Activated CD4-positive, CD25-positive, alpha-beta regulatory T cell treated with anti-CD3 and anti-CD28 coated beads, Interleukin-2, amount 50 U/mL, for 72 hours (primary cell): ENCODE results near the gene CCDC124.
"Not testable (repeated sequence)": the region's sequence is repeated elsewhere in the genome, so short reads cannot be mapped to it uniquely, and the experiment has no call there.

Source experiments
- DNase-seq: peaks from one replicate; pipeline ENCODE4 v3.0.0; 2021

CCDC124 gene

GRCh38 chr19:17932485-17933338 is at the start of gene CCDC124:
Gene CCDC124 (plus strand): TSS chr19:17933015. CDS start chr19:17936421, 3,406 bp downstream.
- DNase-seq: peak; percentile 91

GRCh38 chr19:17883627-17884410 is 49.0 kb upstream of the CCDC124 start:
- DNase-seq: no peak

DNA sequence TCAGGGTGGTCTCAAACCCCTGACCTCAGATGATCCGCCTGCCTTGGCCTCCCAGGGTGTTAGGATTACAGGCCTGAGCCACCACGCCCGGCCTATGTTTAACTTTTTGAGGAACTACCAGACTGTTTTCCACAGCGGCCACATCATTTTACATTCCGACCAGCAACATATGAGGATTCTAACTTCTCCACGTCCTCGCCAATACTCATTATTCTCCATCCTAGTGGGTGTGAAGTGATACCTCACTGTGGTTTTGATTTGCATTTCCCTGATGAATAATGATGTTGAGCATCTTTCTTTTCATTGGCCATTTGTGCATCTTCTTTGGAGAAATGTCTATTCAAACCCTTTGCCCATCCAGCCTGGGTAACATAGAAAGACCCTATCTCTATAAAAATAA is 46.3 kb upstream of the CCDC124 start:
- DNase-seq: no peak

- not testable (repeated sequence) for DNase-seq
These were observed 45.6 kb upstream of the CCDC124 start for GRCh38 chr19:17887221-17887620.

- no peak for DNase-seq
These were observed 44.6 kb upstream of the CCDC124 start for GRCh38 chr19:17888260-17888659.

DNA sequence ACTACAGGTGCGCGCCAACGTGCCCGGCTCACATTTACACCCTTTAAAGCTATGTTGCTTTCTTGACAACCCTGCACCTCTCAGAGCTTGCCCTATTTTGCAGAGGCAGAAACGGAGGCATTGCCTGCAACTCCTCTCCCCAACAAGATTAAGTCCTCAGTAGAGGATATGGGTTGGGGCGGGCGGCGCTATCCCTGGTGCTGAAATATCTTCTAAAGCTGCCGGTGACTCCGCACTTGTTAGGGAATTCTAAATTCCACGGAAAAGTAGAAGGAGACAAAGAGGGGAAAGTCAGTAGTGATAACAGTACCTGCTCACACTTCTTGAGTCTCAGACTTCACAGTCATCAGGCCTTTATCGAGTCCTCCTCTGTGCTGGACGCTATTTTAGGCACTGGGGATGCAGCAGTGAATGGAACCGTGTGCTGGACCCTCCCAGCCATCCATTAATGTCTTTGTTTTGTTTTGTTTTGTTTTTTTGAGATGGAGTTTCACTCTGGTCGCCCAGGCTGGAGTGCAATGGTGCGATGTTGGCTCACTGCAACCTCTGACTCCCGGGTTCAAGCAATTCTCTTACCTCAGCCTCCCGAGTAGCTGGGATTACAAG is 43.1 kb upstream of the CCDC124 start:
- no peak for DNase-seq

DNA sequence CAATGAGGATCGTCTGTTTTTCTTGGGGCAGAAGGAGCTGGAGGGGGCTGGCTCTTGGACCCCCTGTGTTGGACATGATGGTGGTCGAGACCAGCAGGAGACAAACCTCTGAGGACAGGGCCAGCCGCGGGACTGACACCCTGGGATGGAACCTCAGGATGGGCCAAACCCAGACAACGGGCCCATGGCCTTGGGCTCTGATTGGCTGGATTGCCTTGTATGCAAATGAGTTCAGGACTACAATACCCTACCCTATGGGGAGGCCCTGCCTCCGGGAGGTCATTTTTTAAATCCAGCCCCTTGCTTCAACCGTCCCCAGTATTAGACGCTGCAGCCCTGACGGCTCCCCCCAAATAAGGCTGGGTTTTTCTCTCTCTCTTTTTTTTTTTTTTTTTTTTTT is 39.0 kb upstream of the CCDC124 start:
- no peak for DNase-seq

DNA sequence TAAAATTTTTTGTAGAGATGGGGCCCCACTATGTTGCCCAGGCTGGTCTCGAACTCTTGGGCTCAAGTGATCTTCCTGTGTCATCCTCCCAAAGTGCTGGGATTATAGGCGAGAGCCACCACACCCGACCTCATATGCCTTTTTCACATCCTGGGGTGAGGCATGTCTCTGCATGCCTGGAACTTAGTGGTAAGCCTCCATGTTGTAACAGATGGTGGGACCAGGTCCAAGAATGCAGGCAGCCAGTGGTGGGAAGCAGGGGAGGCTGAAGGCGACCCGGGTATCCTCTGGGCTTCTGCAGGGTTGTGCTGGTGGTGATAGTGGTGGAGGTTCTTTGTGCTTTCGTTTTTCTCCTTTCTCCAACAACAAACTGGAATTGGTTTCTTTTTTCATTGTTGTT is 30.1 kb upstream of the CCDC124 start:
- no peak for DNase-seq

DNA sequence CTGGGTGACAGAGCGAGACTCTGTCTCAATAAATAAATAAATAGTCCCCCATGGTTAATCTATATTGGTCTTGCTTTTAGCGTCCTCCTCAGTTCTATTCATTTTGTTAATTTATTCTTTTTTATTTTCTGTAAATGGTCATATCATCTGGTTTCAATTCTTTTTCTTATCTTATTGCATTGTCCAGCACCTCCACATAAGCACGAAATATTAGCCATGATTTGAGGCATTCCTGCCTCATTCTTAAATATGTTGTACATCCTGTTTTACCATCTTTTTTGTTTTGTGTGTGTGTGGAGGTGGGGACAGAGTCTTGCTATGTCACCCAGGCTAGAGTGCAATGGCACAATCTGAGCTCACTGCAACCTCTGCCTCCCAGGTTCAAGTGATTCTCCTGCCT is 24.6 kb upstream of the CCDC124 start:
- DNase-seq: no peak

DNA sequence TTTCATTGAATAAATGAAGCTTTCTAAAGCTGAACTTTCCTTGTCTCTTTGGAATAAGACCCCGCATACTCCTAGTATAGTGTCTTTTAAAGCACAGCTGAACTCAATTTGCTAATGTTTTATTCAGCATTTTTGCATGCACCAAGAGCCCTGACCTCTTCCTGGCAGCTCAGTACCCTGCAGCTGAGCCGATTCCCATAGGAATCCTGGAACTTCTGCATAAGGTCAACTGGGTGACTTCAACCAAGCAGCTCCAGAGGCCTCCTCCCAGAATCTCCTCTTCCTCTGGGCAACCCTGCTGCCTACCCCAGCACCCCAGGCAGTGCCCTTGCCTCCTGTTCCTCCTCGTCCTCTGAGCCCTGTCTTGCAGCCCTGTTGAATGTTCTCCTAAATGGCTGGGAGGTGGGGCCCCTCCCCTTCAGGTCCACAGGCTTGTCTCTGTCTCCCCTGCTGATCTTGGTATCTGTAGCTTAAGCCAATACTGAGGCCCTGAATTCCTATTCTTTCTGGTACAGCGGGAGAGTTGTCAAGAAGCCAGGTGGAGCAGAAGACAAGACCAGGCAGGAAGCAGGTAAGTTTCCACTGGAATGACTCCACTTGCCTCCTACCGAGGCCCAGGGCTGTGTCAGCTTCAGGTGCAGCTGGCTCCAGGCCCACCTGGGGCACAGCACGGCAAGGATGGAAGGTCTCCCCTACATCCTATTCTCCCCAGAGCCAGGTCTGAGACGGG is 23.6 kb upstream of the CCDC124 start:
- no peak for DNase-seq

DNA sequence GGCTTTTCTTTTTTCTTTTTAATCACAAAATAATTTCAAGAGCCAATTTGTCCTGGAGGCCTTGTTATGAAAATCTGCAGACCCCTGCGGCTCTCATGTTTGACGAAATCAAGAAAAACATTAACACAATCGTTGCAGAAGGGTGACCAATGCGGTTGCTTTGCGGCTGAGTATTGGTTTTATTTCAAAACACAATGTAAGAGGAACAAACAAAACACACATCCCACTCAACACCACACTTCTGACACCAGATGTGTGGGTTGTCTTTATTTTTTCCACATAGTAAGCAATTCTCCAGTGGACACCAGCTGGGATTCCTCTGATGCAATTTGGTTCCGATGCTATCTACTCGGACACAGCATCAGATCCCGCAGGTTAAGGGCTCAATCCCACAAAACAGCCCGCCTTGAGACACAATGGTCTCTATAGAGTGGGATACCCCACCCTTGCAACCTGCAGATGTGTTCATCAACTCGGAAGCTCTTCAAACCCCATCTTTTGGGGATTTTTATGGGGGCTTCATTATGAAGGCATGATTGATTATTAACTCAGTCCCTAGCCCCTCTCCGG is 21.9 kb upstream of the CCDC124 start:
- DNase-seq: no peak

DNA sequence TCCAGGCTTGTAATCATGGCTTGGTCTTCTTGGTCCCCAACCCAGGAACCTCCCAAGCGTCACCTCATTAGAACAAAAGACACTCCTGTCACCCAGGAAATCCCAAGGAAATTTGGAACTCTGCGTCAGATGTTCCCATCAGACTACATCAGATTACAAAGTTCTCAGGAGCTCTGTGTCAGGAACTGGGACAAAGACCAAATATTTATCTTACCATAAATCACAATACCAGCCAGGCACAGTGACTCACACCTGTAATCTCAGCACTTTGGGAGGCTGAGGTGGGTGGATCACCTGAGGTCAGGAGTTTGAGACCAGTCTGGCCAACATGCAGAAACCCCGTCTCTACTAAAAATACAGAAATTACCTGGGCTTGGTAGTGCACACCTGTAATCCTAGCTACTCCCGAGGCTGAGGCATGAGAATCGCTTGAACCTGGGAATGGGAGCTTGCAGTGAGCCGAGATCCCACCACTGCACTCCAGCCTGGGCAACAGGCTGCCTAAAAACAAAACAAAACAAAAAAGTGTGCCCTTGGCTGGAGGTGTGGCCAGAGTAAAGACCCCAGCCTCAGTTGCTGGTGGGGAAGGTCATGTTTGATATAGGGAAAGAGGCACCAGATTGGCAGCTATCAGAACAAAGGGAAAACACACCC is 16.7 kb upstream of the CCDC124 start:
- DNase-seq: no peak

DNA sequence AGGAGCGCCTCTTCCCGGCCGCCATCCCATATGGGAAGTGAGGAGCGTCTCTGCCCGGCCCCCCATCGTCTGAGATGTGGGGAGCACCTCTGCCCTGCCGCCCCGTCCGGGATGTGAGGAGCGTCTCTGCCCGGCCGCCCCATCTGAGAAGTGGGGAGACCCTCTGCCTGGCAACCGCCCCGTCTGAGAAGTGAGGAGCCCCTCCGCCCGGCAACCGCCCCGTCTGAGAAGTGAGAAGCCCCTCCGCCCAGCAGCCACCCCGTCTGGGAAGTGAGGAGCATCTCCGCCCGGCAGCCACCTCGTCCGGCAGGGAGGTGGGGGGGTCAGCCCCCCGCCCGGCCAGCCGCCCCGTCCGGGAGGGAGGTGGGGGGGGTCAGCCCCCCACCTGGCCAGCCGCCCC is 14.7 kb upstream of the CCDC124 start:
- DNase-seq: not testable (repeated sequence)

- DNase-seq: not testable (repeated sequence)
These were observed 13.7 kb upstream of the CCDC124 start for GRCh38 chr19:17919122-17919521.

GRCh38 chr19:17920527-17920926 is 12.3 kb upstream of the CCDC124 start:
- no peak for DNase-seq

DNA sequence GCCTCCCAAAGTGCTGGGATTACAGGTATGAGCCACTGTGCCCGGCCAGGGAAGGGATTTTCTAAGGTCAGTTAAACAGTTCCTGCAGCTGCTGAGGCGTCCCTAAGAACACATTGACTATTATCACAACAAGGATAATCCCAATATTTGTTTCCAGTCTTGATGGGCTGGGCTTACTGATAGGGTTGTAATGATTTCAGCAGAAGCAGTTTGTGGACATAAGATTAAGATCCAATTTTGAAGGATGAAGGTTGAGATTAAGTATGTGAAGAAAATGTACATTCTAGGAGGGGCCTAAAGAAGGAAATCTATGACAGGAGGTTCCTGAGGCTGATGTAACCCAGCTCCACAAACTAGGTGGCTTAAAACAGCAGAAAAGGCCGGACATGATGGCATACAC is 10.7 kb upstream of the CCDC124 start:
- no peak for DNase-seq

DNA sequence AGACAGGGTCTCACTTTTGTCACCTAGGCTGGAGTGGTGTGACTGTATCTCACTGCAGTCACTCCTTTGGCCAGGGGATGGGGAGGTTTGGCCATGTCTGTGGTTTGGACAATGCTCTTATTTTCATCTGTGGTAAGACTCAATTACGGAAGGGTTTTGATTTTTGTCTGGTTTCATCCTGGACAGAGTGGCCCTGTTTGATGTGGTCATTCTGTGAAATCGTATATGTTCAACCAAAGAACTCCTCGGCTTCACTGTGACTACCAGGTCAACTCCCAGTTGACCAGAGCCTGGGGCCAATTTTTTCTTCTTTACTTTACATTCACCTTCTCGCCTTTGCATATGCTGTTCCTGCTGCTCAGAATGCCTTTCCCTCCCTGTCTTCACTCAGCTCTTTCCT is 6.8 kb upstream of the CCDC124 start:
- DNase-seq: no peak

GRCh38 chr19:17929056-17929455 is 3.8 kb upstream of the CCDC124 start:
- DNase-seq: no peak

DNA sequence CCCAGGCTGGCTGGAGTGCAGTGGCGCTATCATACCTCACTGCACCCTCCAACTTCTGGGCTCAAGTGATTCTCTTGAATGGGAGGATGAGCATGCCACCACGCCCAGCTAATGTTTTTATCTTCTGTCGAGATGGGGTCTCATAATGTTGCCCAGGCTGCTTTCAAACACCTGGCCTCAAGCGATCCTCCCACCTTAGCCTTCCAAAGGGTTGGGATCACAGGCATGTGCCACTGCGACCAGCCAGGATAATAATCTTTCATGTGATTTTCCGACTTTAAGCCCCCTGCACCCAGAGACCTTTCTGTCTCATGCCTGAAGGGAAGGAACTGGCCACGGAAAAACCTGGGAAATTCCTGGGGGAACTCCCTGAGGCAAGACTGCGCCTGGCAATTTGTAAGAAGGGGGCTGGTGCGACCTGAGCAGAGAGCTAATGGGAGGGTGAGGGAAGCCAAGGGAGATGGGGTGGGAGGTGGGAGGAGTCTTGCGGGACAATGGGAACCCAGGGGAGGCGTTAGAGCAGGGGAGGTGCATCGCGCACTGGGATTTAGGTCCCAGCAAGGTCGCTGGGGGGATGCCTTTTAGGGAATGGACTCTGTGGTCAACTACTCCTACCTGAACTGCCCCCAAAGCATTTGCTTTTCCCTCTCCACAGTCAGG is 1.2 kb upstream of the CCDC124 start:
- DNase-seq: no peak

DNA sequence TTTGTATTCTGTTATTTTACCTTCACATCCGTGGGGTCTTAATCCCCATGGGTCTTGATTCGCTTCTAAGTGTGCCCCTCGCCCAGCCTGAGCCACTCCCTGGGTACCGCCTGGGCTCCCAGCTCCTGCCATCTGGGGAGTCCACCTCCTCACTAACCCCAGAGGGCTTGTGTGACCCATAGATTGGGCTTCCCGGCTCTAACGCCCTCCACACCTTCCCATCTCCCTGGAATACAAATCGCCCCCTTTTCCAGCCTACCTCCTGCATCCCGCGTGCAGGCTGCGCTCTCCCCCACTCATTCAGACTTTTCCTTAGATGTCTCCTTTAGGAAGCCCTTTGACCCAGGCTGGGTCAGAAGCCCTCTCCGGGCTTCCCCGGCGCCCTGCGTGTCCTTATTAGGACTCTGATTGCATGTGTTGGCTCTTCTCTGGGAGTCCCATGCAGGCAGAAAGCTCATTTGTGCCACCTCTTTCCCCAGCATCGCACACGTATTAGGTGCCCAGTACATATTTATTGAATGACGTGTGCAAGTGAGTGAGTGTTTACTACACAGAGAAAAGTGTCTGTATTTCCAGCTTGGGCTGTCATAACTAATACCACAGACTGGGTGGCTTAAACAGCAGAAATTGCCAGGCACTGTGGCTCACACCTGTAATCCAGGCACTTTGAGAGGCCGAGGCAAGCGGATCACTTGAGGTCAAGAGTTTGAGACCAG is 757 bp downstream of the CCDC124 start:
- DNase-seq: no peak

DNA sequence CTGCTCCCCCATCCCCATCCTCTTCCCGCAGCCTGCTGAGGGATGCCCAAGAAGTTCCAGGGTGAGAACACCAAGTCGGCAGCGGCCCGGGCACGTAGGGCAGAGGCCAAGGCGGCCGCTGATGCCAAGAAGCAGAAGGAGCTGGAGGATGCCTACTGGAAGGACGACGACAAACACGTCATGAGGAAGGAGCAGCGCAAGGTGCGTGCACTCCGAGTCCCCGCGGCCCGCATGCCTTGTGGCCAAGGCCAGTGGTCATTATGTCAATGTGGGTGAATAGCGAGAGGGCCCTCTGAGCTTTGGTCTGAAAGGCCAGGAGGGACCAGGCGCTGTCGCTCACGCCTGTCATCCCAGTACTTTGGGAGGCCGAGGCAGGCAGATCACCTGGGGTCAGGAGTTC is 3.6 kb downstream of the CCDC124 start:
- no peak for DNase-seq
